IMR-90 (cell line): ENCODE measurements around the gene MYH6.

Experiments
- CTCF ChIP-seq: conservative IDR thresholded peaks from 2 replicates; pipeline ENCODE4 v1.5.1; 2012; ENCODE audit warnings: mild to moderate bottlenecking, low read depth, low read length, improper control_type of control experiment
- RCOR1 ChIP-seq: IDR thresholded peaks from 2 replicates; pipeline ENCODE4 v1.6.1; 2012; ENCODE audit warnings: mild to moderate bottlenecking, low read length, improper control_type of control experiment; ENCODE audit not compliant: insufficient replicate concordance

GRCh38 chr14:23443881-23444280 lies 35.8 kb upstream of the MYH6 start:
- no peak for TF ChIP-seq RCOR1
- no peak for TF ChIP-seq CTCF
